Measurements from ENCODE around the gene ITPR2. TPM values are rescaled to one million over a fixed set of nuclear protein-coding genes. Genes with fewer than 3 reads are reported as not detected.

The ITPR2 gene
- total RNA-seq, 1 donor from 2014 or later = 64.0 TPM

- Histone ChIP-seq H3K27ac (no peak overlapping the region), H3K27me3 (ENCODE audit: low read depth) (no peaks in the 10 kb centered on the region), H3K4me1 (no peaks in the 10 kb centered on the region), H3K4me3 (no peak overlapping the region), H3K36me3 (peaks cover 18% of the 10 kb centered on the region), H3K9me3 (no peaks in the 10 kb centered on the region)
- DNase-seq = no peak
- TF ChIP-seq, protein P1, sequence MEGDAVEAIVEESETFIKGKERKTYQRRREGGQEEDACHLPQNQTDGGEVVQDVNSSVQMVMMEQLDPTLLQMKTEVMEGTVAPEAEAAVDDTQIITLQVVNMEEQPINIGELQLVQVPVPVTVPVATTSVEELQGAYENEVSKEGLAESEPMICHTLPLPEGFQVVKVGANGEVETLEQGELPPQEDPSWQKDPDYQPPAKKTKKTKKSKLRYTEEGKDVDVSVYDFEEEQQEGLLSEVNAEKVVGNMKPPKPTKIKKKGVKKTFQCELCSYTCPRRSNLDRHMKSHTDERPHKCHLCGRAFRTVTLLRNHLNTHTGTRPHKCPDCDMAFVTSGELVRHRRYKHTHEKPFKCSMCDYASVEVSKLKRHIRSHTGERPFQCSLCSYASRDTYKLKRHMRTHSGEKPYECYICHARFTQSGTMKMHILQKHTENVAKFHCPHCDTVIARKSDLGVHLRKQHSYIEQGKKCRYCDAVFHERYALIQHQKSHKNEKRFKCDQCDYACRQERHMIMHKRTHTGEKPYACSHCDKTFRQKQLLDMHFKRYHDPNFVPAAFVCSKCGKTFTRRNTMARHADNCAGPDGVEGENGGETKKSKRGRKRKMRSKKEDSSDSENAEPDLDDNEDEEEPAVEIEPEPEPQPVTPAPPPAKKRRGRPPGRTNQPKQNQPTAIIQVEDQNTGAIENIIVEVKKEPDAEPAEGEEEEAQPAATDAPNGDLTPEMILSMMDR (IDR thresholded peaks at IDR 0.05) = no peak
- ATAC-seq = no peak
- intact Hi-C loops (cut with DNase I) = no loop called here
Observed at GRCh38 chr12:26628234-26628633, 204.8 kb downstream of the ITPR2 start.

DNA sequence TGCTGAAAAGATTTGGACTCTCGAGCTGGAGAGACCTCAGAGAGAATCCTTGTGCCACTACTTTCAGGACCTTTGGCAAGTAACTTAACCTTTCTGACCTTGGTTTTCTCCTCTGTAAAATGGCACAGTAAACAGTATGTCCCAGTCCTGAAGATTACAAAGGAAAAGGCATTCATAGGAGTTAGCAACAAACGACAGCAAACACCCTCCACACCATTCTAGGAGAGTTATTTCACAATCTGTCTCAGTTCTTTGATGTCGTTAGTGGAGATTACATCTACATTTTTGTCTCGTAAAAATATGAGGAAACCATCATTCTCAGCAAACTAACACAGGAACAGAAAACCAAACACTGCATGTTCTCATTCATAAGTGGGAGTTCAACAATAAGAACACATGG, 205.7 kb downstream of the ITPR2 start:
- no peaks in the 10 kb centered on the region for H3K9me3 ChIP-seq
- no peaks in the 10 kb centered on the region for H3K4me1 ChIP-seq
- H3K27ac ChIP-seq = no peak overlapping the region
- ATAC-seq (no peak), DNase-seq (no peak)
- TF ChIP-seq, protein P1 (IDR thresholded peaks at IDR 0.05) = no peak
- intact Hi-C loops (cut with DNase I) = no loop called here
- H3K27me3 ChIP-seq (ENCODE audit: low read depth) = no peaks in the 10 kb centered on the region
- H3K36me3 ChIP-seq = peaks cover 22% of the 10 kb centered on the region
- H3K4me3 ChIP-seq = no peak overlapping the region

- no peak for ATAC-seq
- TF ChIP-seq, protein P1 (IDR thresholded peaks at IDR 0.05) = no peak
- H3K27me3 ChIP-seq (ENCODE audit: low read depth) = no peaks in the 10 kb centered on the region
- H3K9me3 ChIP-seq = no peaks in the 10 kb centered on the region
- H3K4me1 ChIP-seq = no peaks in the 10 kb centered on the region
- DNase-seq = no peak
- H3K36me3 ChIP-seq = peaks cover 60% of the 10 kb centered on the region
- intact Hi-C loops (cut with DNase I) = no loop called here
- H3K27ac ChIP-seq = no peak overlapping the region
- no peak overlapping the region for H3K4me3 ChIP-seq
Observed at GRCh38 chr12:26623136-26623535, 209.9 kb downstream of the ITPR2 start.

GRCh38 chr12:26622601-26623000, 210.4 kb downstream of the ITPR2 start:
- intact Hi-C loops (cut with DNase I) = no loop called here
- no peaks in the 10 kb centered on the region for H3K27me3 ChIP-seq (ENCODE audit: low read depth)
- H3K27ac ChIP-seq = no peak overlapping the region
- peaks cover 58% of the 10 kb centered on the region for H3K36me3 ChIP-seq
- H3K4me1 ChIP-seq = no peaks in the 10 kb centered on the region
- TF ChIP-seq, protein P1 (IDR thresholded peaks at IDR 0.05) = no peak
- H3K9me3 ChIP-seq = no peaks in the 10 kb centered on the region
- no peak for DNase-seq
- no peak overlapping the region for H3K4me3 ChIP-seq
- no peak for ATAC-seq

- no peak for DNase-seq
Observed at GRCh38 chr12:26621932-26622331, 211.1 kb downstream of the ITPR2 start.

More at GRCh38 chr12:26621932-26622331, 211.1 kb downstream of the ITPR2 start:
- intact Hi-C loops (cut with DNase I) = no loop called here
- no peak overlapping the region for H3K27ac ChIP-seq
- no peaks in the 10 kb centered on the region for H3K4me1 ChIP-seq
- no peaks in the 10 kb centered on the region for H3K9me3 ChIP-seq
- no peak overlapping the region for H3K4me3 ChIP-seq
- TF ChIP-seq, protein P1 (IDR thresholded peaks at IDR 0.05) = no peak
- H3K36me3 ChIP-seq = peaks cover 55% of the 10 kb centered on the region
- ATAC-seq = no peak
- H3K27me3 ChIP-seq (ENCODE audit: low read depth) = no peaks in the 10 kb centered on the region
